ENCODE measurements around the gene NINJ2.
"Not testable (repeated sequence)": the region's sequence is repeated elsewhere in the genome, so short reads cannot be mapped to it uniquely, and the experiment has no call there.

The NINJ2 gene

GRCh38 chr12:639988-640387, 23.3 kb downstream of the NINJ2 start:
- no peak for DNase-seq

GRCh38 chr12:639566-639965, 23.7 kb downstream of the NINJ2 start:
- DNase-seq: no peak

GRCh38 chr12:638953-639557, 24.2 kb downstream of the NINJ2 start:
- no peak for DNase-seq

- DNase-seq: no peak
Observed at GRCh38 chr12:636632-637031, 26.6 kb downstream of the NINJ2 start.

GRCh38 chr12:633731-634130, 29.5 kb downstream of the NINJ2 start:
- DNase-seq: no peak

- no peak for DNase-seq
Observed at GRCh38 chr12:632102-632696, 31.0 kb downstream of the NINJ2 start.

- DNase-seq: no peak
Observed at GRCh38 chr12:630656-631632, 32.3 kb downstream of the NINJ2 start.

- not testable (repeated sequence) for DNase-seq
Observed at GRCh38 chr12:628742-629078, 34.5 kb downstream of the NINJ2 start.

GRCh38 chr12:627863-628741, 35.1 kb downstream of the NINJ2 start:
- DNase-seq: no peak

GRCh38 chr12:627285-627684, 36.0 kb downstream of the NINJ2 start:
- no peak for DNase-seq

- no peak for DNase-seq
Observed at GRCh38 chr12:625998-626397, 37.2 kb downstream of the NINJ2 start.

GRCh38 chr12:623865-624372, 39.3 kb downstream of the NINJ2 start:
- DNase-seq: no peak

- DNase-seq: no peak
Observed at GRCh38 chr12:623172-623864, 39.9 kb downstream of the NINJ2 start.

- no peak for DNase-seq
Observed at GRCh38 chr12:622416-622815, 40.8 kb downstream of the NINJ2 start.

- DNase-seq: no peak
Observed at GRCh38 chr12:619346-619745, 43.9 kb downstream of the NINJ2 start.

- no peak for DNase-seq
Observed at GRCh38 chr12:618605-619004, 44.6 kb downstream of the NINJ2 start.

GRCh38 chr12:617304-617915, 45.8 kb downstream of the NINJ2 start:
- no peak for DNase-seq

- DNase-seq: no peak
Observed at GRCh38 chr12:615620-616019, 47.6 kb downstream of the NINJ2 start.

GRCh38 chr12:614411-614970, 48.8 kb downstream of the NINJ2 start:
- DNase-seq: no peak

GRCh38 chr12:613996-614395, 49.2 kb downstream of the NINJ2 start:
- DNase-seq: no peak

- DNase-seq: no peak
Observed at GRCh38 chr12:612886-613285, 50.4 kb downstream of the NINJ2 start.

All from left hindlimb (tissue), 1 donor.